GM12864 (cell line): ENCODE measurements around the gene TMEM258.

ENCODE experiments used
- DNase-seq: peaks from one replicate; pipeline ENCODE4 v3.0.0-alpha.2; 2011; ENCODE audit warnings: low read depth
- H3K4me3 ChIP-seq: 2 replicates; pipeline ENCODE4 v1.5.1; 2011; ENCODE audit warnings: mild to moderate bottlenecking, low read depth, low read length, control low read depth
- TF ChIP-seq, protein P1 (sequence below): IDR thresholded peaks from 2 replicates; pipeline ENCODE4 v1.5.1; 2011; ENCODE audit warnings: low read depth, mild to moderate bottlenecking, moderate library complexity, low read length, control low read depth, inconsistent platforms; ENCODE audit errors: missing control alignments

The TMEM258 gene

DNA sequence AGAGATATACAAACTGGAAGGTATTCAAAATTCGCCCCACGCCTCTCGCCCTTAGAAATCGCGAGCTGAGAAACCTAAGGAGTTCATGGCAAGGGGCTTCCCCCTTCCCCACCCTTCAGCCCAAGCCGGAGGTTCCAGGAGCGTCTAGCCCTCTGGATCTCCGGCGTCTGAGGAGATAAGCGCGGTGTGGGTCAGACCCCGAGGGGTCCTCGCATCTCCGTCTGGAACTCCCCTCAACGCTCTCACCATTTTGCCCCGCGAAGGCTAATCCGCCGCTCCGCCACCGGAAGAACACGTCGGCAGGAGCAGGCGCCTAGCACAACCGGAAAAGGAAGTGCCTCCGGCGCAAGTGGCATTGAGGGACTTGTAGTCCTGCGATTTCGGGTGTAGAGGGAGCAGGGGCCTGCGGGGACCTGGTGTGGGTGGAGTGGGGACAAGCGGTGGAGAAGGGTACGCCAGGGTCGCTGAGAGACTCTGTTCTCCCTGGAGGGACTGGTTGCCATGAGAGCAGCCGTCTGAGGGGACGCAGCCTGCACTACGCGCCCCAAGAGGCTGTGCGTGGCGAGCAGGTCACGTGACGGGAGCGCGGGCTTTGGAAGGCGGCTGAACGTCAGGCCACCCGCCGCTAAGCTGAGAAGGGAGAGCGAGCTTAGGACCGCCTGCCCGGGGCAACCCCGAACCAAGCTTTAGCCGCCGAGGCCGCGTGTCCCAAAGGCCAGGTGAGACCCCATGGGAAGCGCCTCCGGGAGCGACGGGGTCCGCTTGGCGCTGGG lies at the start of gene TMEM258, which contains the start of gene FEN1:
Gene TMEM258 (minus strand): TSS at position 290 of the 773 bp plus-strand sequence. CDS start 41 bp downstream, at position 249.
Gene FEN1 (plus strand): TSS at position 602 of the 773 bp plus-strand sequence. CDS start 2,451 bp downstream, outside the sequence.
- peak within 1 kb of the TSS; percentile 86 for H3K4me3 ChIP-seq
- TF ChIP-seq, protein P1, sequence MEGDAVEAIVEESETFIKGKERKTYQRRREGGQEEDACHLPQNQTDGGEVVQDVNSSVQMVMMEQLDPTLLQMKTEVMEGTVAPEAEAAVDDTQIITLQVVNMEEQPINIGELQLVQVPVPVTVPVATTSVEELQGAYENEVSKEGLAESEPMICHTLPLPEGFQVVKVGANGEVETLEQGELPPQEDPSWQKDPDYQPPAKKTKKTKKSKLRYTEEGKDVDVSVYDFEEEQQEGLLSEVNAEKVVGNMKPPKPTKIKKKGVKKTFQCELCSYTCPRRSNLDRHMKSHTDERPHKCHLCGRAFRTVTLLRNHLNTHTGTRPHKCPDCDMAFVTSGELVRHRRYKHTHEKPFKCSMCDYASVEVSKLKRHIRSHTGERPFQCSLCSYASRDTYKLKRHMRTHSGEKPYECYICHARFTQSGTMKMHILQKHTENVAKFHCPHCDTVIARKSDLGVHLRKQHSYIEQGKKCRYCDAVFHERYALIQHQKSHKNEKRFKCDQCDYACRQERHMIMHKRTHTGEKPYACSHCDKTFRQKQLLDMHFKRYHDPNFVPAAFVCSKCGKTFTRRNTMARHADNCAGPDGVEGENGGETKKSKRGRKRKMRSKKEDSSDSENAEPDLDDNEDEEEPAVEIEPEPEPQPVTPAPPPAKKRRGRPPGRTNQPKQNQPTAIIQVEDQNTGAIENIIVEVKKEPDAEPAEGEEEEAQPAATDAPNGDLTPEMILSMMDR: no peak
- peak; percentile 86 for DNase-seq

DNA sequence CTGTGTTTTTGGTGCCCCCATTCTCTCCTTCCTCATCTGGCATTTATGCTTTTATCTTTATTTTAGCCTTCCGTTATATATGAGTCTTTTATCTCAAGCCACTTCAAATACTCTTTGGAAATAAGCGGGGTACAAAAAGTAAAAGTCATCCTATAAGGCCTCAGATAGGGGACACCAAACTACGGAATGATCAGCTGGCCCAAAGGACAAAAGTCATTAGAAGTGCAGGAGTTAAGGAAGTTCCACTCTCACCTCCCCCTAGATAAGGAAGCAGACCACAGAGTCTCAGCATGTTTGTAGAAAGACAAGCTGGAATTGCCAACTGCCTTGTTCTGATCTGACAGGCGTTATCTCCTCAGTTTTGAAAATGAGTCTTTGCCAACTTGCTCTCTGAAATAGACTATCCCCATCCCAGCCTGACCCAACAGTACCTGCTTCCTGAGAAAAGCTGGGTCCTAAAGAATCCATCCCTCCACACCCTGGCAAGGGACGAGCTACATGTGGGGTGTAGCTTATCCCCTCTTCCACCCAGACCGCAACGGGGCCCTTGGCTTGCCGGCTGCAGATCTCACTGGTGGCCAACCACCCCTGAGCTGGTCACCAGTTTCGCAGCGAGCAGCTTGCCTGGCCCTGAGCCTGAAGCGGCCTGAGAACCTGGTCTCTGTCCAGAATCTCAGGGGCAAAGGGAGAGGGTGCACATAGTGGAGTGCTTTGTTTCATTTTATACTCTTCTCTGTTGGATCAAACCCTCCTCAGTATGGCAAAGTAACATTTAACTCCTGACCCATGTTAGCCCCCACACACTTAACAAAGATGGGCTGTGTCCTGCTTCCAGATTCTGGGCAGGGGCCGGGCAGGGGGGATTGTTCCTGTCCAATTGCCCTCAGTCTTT lies 49.5 kb upstream of the TMEM258 start:
- DNase-seq: no peak
- TF ChIP-seq, protein P1: no peak
- no peak overlapping the region for H3K4me3 ChIP-seq

DNA sequence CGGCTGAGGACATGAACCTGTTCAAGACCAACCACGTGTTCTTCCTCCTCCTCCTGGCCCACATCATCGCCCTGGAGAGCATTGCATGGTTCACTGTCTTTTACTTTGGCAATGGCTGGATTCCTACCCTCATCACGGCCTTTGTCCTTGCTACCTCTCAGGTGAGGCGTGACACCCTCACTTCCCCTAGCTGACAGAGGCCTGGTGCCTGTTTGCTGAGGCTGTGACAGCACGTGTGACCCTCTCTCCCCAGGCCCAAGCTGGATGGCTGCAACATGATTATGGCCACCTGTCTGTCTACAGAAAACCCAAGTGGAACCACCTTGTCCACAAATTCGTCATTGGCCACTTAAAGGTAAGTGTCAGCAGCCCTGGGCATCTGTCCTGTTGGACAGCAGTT lies 48.0 kb upstream of the TMEM258 start:
- no peak for DNase-seq
- H3K4me3 ChIP-seq: no peak overlapping the region
- TF ChIP-seq, protein P1: no peak

DNA sequence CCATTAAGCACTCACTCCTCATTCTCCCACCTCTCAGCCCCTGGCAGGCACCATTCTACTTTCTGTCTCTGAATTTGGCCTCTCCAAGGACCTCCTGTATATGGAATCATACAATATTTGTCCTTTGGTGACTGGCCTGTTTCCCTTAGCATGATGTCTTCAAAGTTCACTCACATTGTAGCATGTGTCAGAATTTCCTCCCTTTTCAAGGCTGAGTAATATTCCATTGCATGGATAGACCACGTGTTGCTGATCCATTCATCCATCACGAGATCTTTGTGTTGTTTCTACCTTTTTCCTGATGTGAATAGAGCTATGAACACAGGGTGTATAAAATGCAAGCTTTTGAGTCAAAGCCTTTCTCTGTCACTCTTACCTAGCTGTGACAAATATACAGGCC lies 47.3 kb upstream of the TMEM258 start:
- H3K4me3 ChIP-seq: no peak overlapping the region
- TF ChIP-seq, protein P1: no peak
- DNase-seq: no peak

DNA sequence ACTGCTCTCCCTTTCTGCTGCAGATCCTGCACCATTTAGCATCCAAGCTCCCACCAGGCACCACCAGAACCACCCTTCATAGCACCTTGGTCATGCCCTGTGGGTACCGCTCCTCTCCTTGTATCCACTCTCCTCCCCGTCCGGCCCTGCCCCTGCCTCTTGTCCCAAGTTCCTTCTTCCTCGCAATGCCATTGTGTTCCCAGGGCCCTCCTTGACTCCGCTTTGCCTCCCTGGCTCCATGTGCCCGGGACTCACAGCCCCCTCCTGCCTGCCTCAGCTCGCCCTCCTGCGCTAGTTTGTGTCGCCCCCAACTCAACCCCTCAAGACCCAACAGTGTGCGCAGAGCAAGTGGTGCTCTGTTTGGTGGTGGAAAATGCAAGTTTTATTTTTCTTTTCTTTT lies 46.5 kb upstream of the TMEM258 start:
- DNase-seq: no peak
- H3K4me3 ChIP-seq: no peak overlapping the region
- TF ChIP-seq, protein P1: no peak

DNA sequence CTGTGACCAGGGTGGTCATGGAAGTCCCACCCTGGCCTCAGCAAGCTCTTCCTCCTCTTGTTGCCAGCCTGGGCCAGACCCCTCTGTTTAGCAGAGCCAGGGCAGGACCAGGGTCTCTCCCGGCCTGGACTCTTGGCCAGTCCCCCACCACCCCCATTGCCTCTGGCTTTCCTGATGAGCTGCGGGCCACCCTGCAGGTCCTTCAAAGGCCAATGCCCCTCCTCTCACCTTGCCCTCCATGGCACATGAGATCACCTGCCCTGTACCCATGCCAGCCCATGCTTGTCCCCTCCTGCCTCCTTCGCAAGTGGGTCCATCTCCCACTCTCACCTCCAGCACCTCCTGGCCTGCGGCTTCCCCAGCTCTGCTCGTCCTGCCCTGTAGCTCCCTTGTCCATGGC lies 46.1 kb upstream of the TMEM258 start:
- TF ChIP-seq, protein P1: no peak
- no peak overlapping the region for H3K4me3 ChIP-seq
- DNase-seq: no peak
